SK-N-SH (cell line): ENCODE measurements around the gene RAMP3. TPM values are rescaled to one million over a fixed set of nuclear protein-coding genes. Genes with fewer than 3 reads are reported as not detected.

ENCODE experiments used
- CTCF ChIA-PET: fragments of 300-600, 350-600 bp; formaldehyde crosslinking; extraction: SDS; loops from one replicate; lab custom pipeline; 2021; lab: Yijun Ruan, JAX
- POLR2A ChIA-PET: fragments of 350-600 bp; sonication (Branson Sonifier 250); formaldehyde crosslinking; extraction: SDS; loops from one replicate; lab custom pipeline; 2020; ENCODE audit warnings: antibody characterized with exemption, inconsistent platforms; lab: Yijun Ruan, JAX
- DNase-seq: peaks from one replicate; pipeline ENCODE4 v3.0.0; 2012
- H2AFZ ChIP-seq: fragments of 200-600 bp; sonication (generic); 2 replicates; pipeline ENCODE4 v1.8.1; 2016; ENCODE audit warnings: antibody characterized with exemption, mild to moderate bottlenecking, low read depth
- H3F3A ChIP-seq: fragments of 200-600 bp; sonication (generic); replicated peaks from 2 replicates; pipeline ENCODE3; 2016; ENCODE audit warnings: antibody characterized with exemption, mild to moderate bottlenecking; ENCODE audit not compliant: insufficient read depth
- H3K27ac ChIP-seq, 2 experiments: fragments of 200-500 bp in 1 of 2; fragments of 200-600 bp in 1 of 2; sonication (Bioruptor generic) in 1 of 2; sonication (generic), shearing (Covaris generic) in 1 of 2; 2 replicates each; pipeline versions ENCODE4 v1.5.1 to v1.6.1; 2014 to 2016; ENCODE audit warnings: low read depth in 2 of 2, inconsistent platforms in 1 of 2, low read length in 1 of 2, mild to moderate bottlenecking in 1 of 2, mixed read lengths in 1 of 2
- H3K27me3 ChIP-seq: fragments of 200-600 bp; sonication (generic), shearing (Covaris generic); 2 replicates; pipeline ENCODE4 v1.6.1; 2016; ENCODE audit warnings: mixed run types; ENCODE audit not compliant: insufficient read depth
- H3K36me3 ChIP-seq, 2 experiments: fragments of 200-500 bp in 1 of 2; fragments of 200-600 bp in 1 of 2; sonication (Bioruptor generic) in 1 of 2; sonication (generic) in 1 of 2; replicated peaks in 1 of 2; 2 replicates each; pipeline versions ENCODE3 to v1.5.1; 2014 to 2016; ENCODE audit warnings: low read length in 1 of 2, mild to moderate bottlenecking in 1 of 2; ENCODE audit not compliant: insufficient read depth in 2 of 2, control insufficient read depth in 1 of 2
- H3K4me1 ChIP-seq, 2 experiments: fragments of 200-500 bp in 1 of 2; fragments of 200-600 bp in 1 of 2; sonication (Bioruptor generic) in 1 of 2; sonication (generic), shearing (Covaris generic) in 1 of 2; 2 replicates each; pipeline versions ENCODE4 v1.5.1 to v1.6.1; 2014 to 2016; ENCODE audit warnings: low read depth in 1 of 2, low read length in 1 of 2, mixed run types in 1 of 2; ENCODE audit not compliant: insufficient read depth in 2 of 2, control insufficient read depth in 1 of 2
- H3K4me2 ChIP-seq: fragments of 200-600 bp; sonication (generic), shearing (Covaris generic); 2 replicates; pipeline ENCODE4 v1.6.1; 2017; ENCODE audit warnings: mixed run types
- H3K4me3 ChIP-seq, 2 experiments: fragments of 200-500 bp in 1 of 2; fragments of 200-600 bp in 1 of 2; sonication (Bioruptor generic) in 1 of 2; sonication (generic), shearing (Covaris generic) in 1 of 2; 2 replicates each; pipeline versions ENCODE4 v1.5.1 to v1.8.1; 2014 to 2016; ENCODE audit warnings: low read depth in 2 of 2, inconsistent platforms in 1 of 2, low read length in 1 of 2, mild to moderate bottlenecking in 1 of 2, mixed read lengths in 1 of 2, moderate library complexity in 1 of 2
- H3K79me2 ChIP-seq: fragments of 200-600 bp; sonication (generic); 2 replicates; pipeline ENCODE4 v1.8.1; 2017; ENCODE audit warnings: mild to moderate bottlenecking; ENCODE audit not compliant: insufficient read depth
- H3K9ac ChIP-seq: fragments of 200-600 bp; sonication (generic); 2 replicates; pipeline ENCODE4 v1.6.1; 2017; ENCODE audit warnings: mixed run types
- H3K9me2 ChIP-seq: fragments of 200-600 bp; sonication (generic); 2 replicates; pipeline ENCODE4 v1.6.1; 2017; ENCODE audit warnings: mixed run types
- H3K9me3 ChIP-seq: fragments of 200-600 bp; sonication (generic); 2 replicates; pipeline ENCODE4 v1.6.1; 2017; ENCODE audit warnings: mixed run types, mild to moderate bottlenecking, moderate library complexity
- H4K20me1 ChIP-seq: fragments of 200-600 bp; sonication (generic); 2 replicates; pipeline ENCODE4 v1.6.1; 2017; ENCODE audit warnings: mild to moderate bottlenecking, mixed run types; ENCODE audit not compliant: insufficient read depth
- CHD2 ChIP-seq: fragments of 150-350 bp; IDR thresholded peaks from 2 replicates; pipeline ENCODE4 v1.6.1; 2018; ENCODE audit warnings: low read length; ENCODE audit not compliant: partially characterized antibody
- FOSL2 ChIP-seq: IDR thresholded peaks from 2 replicates; pipeline ENCODE4 v1.4.0; 2012; ENCODE audit warnings: low read depth, mild to moderate bottlenecking, moderate library complexity, borderline replicate concordance
- GATA2 ChIP-seq: sonication (generic); formaldehyde crosslinking; IDR thresholded peaks from 2 replicates; pipeline ENCODE4 v1.5.0; 2020; ENCODE audit warnings: mild to moderate bottlenecking, missing genetic modification reagents
- NRF1 ChIP-seq: IDR thresholded peaks from 2 replicates; pipeline ENCODE4 v1.6.1; 2012; ENCODE audit warnings: low read depth, mild to moderate bottlenecking, low read length
- RFX5 ChIP-seq: IDR thresholded peaks from 2 replicates; pipeline ENCODE4 v1.6.1; 2012; ENCODE audit warnings: mild to moderate bottlenecking, improper control_type of control experiment, low read length
- TCF12 ChIP-seq: IDR thresholded peaks from 2 replicates; pipeline ENCODE4 v1.4.0; 2012
- TEAD4 ChIP-seq: IDR thresholded peaks from 2 replicates; pipeline ENCODE4 v1.4.0; 2012; ENCODE audit warnings: mild to moderate bottlenecking, borderline replicate concordance; ENCODE audit not compliant: insufficient read depth
- YY1 ChIP-seq: IDR thresholded peaks from 2 replicates; pipeline ENCODE4 v1.4.0; 2012; ENCODE audit warnings: low read depth, mild to moderate bottlenecking
- WGBS: methylation state at CpG from one replicate; pipeline ENCODE4 v1.1.6; 2017; ENCODE audit warnings: low lambda C conversion rate; 5-methylcytosine and 5-hydroxymethylcytosine counted together
- polyA plus RNA-seq, 3 experiments: library from polyadenylated mRNA; depleted of rRNA; stranded (reverse); fragments of >200 nt; gene quantifications; 2 replicates each; pipeline ENCODE4 v1.2.3, GENCODE V29; 2012
- TF ChIP-seq, protein P1 (sequence below): IDR thresholded peaks from 2 replicates; pipeline ENCODE4 v1.4.0; 2012; ENCODE audit warnings: low read depth, borderline replicate concordance
- TF ChIP-seq, protein P2 (sequence below): fragments of 150-350 bp; IDR thresholded peaks from 2 replicates; pipeline ENCODE4 v1.6.1; 2017; ENCODE audit warnings: antibody characterized with exemption, low read length, low read depth, borderline replicate concordance
- TF ChIP-seq, protein P3 (sequence below): IDR thresholded peaks from 2 replicates; pipeline ENCODE4 v1.4.0; 2012; ENCODE audit warnings: low read depth
- TF ChIP-seq, protein P4 (sequence below): IDR thresholded peaks from 2 replicates; pipeline ENCODE4; 2012
- TF ChIP-seq, protein P5 (sequence below): IDR thresholded peaks from 2 replicates; pipeline ENCODE4 v1.4.0; 2012; ENCODE audit warnings: low read depth, borderline replicate concordance
- TF ChIP-seq, protein P6 (sequence below): fragments of 150-350 bp; IDR thresholded peaks from 2 replicates; pipeline ENCODE4 v1.6.1; 2016; ENCODE audit warnings: mild to moderate bottlenecking, low read depth, low read length

The RAMP3 gene
- polyA plus RNA-seq, 1 of the 3 experiments (the other 2 are of a cell fraction): not detected

DNA sequence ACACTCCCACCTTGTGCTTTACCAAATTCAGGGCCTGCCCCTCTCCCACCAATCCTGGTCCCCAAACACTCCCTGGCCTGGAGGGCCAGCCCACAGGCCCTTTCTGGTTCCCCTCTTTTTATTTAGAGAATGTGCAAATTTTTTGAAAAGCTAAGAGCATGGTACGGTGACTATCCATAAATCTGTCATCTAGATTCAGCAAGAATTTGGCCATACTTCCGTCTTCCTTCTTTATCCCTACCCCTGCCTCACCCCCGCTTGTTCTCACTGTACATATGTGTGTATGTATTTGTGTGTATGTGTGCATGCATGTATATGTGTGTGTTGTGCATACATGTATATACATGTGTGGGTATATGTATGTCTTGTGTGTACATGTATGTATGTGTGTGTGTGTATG lies 38.0 kb upstream of the RAMP3 start:
- Histone ChIP-seq H3K36me3 (no peaks in the 10 kb centered on the region), H3K9me3 (no peaks in the 10 kb centered on the region), H3K27me3 (peaks cover 18% of the 10 kb centered on the region; the same call in 1 of the 2 replicates), H3K9me2 (no peaks in the 10 kb centered on the region), H3K27ac (no peak overlapping the region), H3K4me3 (no peak overlapping the region), H4K20me1 (no peaks in the 10 kb centered on the region), H3K4me1 (peaks cover 0 to 2% of the 10 kb centered on the region in 2 experiments; a peak in 1 of 4 replicates), H3F3A (no peaks in the 10 kb centered on the region), H3K4me2 (no peak overlapping the region), H2AFZ (no peak overlapping the region), H3K9ac (no peak overlapping the region), H3K79me2 (no peaks in the 10 kb centered on the region)
- TF ChIP-seq TEAD4 (no peak), FOSL2 (no peak), YY1 (no peak)
- TF ChIP-seq, protein P1, sequence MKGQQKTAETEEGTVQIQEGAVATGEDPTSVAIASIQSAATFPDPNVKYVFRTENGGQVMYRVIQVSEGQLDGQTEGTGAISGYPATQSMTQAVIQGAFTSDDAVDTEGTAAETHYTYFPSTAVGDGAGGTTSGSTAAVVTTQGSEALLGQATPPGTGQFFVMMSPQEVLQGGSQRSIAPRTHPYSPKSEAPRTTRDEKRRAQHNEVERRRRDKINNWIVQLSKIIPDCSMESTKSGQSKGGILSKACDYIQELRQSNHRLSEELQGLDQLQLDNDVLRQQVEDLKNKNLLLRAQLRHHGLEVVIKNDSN: no peak
- TF ChIP-seq, protein P2, sequence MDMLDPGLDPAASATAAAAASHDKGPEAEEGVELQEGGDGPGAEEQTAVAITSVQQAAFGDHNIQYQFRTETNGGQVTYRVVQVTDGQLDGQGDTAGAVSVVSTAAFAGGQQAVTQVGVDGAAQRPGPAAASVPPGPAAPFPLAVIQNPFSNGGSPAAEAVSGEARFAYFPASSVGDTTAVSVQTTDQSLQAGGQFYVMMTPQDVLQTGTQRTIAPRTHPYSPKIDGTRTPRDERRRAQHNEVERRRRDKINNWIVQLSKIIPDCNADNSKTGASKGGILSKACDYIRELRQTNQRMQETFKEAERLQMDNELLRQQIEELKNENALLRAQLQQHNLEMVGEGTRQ: no peak
- ChIA-PET POLR2A (no interaction called here), CTCF (interaction anchor here (1.3 to 14.6 kb wide), 2 partner anchors 8 to 16 kb away, joined by 4 to 149 read pairs; partner anchors contain the start of gene TBRG4)
- no peak for DNase-seq
- WGBS: 89% methylated on average over 3 of the region's 3 CpGs

DNA sequence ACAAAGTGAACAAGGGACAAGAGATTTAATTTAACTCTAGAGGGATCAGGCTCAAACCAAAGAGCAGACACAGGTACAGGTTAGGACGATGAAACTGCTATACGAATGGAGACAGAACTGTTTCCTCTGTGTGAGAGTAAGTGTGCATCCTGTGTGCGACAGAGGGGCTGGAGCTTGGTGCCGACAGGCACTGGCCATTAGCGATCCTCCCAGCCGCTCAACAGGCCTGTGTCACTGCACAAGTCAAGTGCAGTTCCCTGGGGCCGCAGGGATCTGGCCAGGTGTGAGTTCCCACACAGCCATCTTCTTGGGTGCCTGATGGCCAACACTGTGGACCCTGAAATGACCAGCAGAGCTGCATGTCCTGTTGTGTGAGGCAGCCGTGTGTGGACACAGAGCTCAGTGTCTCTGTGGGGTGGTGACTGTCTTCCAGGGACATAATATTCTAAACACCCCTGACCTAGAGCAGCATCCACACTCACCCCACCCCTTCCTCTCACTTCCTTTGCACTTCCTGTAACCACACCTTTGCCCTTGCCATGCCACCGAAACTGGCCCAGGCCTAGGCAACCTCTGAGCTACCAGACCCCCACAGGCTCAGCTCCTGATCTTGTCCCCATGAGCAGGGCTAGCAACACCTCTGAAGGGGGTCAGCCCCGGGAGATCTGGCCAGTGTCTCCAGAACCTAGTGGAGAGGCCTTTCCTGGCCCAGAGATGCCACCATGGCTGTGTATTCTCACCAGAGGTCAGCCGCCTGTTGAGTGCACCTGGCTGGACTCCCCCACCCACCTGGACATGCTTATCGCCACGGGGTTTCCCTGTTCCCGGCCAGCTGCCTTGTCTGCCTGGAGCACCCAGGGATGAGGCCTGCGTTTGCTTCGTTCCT lies 34.4 kb upstream of the RAMP3 start:
- CTCF ChIA-PET: interaction anchor here (0.8 to 14.6 kb wide), 7 partner anchors 8 to 274 kb away, joined by 3 to 149 read pairs (median 4); no protein-coding TSS in a partner anchor
- Histone ChIP-seq H3K4me1 (peaks cover 0 to 2% of the 10 kb centered on the region in 2 experiments; a peak in 1 of 4 replicates), H3K4me2 (no peak overlapping the region), H3K27ac (no peak overlapping the region), H3K9ac (no peak overlapping the region), H3K27me3 (no peaks in the 10 kb centered on the region; the same call in 1 of the 2 replicates), H3K4me3 (no peak overlapping the region), H3K9me2 (no peaks in the 10 kb centered on the region), H4K20me1 (no peaks in the 10 kb centered on the region), H2AFZ (no peak overlapping the region), H3K36me3 (no peaks in the 10 kb centered on the region), H3F3A (no peaks in the 10 kb centered on the region), H3K9me3 (no peaks in the 10 kb centered on the region), H3K79me2 (no peaks in the 10 kb centered on the region)
- TF ChIP-seq RFX5 (no peak), NRF1 (no peak), TCF12 (no peak), FOSL2 (no peak), GATA2 (CRISPR knock-in tag) (no peak), CHD2 (no peak)
- TF ChIP-seq, protein P3, sequence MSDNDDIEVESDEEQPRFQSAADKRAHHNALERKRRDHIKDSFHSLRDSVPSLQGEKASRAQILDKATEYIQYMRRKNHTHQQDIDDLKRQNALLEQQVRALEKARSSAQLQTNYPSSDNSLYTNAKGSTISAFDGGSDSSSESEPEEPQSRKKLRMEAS: no peak
- TF ChIP-seq, protein P4, sequence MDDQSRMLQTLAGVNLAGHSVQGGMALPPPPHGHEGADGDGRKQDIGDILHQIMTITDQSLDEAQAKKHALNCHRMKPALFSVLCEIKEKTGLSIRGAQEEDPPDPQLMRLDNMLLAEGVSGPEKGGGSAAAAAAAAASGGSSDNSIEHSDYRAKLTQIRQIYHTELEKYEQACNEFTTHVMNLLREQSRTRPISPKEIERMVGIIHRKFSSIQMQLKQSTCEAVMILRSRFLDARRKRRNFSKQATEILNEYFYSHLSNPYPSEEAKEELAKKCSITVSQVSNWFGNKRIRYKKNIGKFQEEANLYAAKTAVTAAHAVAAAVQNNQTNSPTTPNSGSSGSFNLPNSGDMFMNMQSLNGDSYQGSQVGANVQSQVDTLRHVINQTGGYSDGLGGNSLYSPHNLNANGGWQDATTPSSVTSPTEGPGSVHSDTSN: no peak
- TF ChIP-seq, protein P2: no peak
- TF ChIP-seq, protein P5, sequence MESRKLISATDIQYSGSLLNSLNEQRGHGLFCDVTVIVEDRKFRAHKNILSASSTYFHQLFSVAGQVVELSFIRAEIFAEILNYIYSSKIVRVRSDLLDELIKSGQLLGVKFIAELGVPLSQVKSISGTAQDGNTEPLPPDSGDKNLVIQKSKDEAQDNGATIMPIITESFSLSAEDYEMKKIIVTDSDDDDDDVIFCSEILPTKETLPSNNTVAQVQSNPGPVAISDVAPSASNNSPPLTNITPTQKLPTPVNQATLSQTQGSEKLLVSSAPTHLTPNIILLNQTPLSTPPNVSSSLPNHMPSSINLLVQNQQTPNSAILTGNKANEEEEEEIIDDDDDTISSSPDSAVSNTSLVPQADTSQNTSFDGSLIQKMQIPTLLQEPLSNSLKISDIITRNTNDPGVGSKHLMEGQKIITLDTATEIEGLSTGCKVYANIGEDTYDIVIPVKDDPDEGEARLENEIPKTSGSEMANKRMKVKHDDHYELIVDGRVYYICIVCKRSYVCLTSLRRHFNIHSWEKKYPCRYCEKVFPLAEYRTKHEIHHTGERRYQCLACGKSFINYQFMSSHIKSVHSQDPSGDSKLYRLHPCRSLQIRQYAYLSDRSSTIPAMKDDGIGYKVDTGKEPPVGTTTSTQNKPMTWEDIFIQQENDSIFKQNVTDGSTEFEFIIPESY: no peak
- TF ChIP-seq, protein P6, sequence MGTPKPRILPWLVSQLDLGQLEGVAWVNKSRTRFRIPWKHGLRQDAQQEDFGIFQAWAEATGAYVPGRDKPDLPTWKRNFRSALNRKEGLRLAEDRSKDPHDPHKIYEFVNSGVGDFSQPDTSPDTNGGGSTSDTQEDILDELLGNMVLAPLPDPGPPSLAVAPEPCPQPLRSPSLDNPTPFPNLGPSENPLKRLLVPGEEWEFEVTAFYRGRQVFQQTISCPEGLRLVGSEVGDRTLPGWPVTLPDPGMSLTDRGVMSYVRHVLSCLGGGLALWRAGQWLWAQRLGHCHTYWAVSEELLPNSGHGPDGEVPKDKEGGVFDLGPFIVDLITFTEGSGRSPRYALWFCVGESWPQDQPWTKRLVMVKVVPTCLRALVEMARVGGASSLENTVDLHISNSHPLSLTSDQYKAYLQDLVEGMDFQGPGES: no peak
- TF ChIP-seq, protein P1: no peak
- 77% methylated on average over 13 of the region's 16 CpGs for WGBS
- no peak for DNase-seq
- POLR2A ChIA-PET: interaction anchor here (0.6 to 2.1 kb wide), 2 partner anchors 11 to 43 kb away, joined by 4 to 6 read pairs; partner anchors contain the start of gene TBRG4
